Astrocyte of the cerebellum (primary cell): Measurements from ENCODE around the gene ALKBH7.

Source experiments
- DNase-seq: peaks from one replicate; pipeline ENCODE4 v3.0.0-alpha.2; 2011; ENCODE audit warnings: low read depth
- H3K4me3 ChIP-seq: 2 replicates; pipeline ENCODE4 v1.5.1; 2011; ENCODE audit warnings: mild to moderate bottlenecking, low read depth, low read length, moderate library complexity
- CTCF ChIP-seq: IDR thresholded peaks from 2 replicates; pipeline ENCODE4 v1.5.1; 2012; ENCODE audit warnings: low read length, low read depth, moderate library complexity, mild to moderate bottlenecking; ENCODE audit errors: missing control alignments
- in situ Hi-C: cut with HindIII; loops from 2 replicates; pipeline ENCODE4 v1.10.0; 2017; ENCODE audit warnings: low sequenced_read_pairs

Gene ALKBH7

GRCh38 chr19:6373096-6373812 lies 660 bp downstream of the ALKBH7 start:
- in situ Hi-C loops = no loop called here
- H3K4me3 ChIP-seq = peak overlapping the region; percentile 73
- no peak for TF ChIP-seq CTCF
- DNase-seq = peak; percentile 91

- TF ChIP-seq CTCF = no peak
- H3K4me3 ChIP-seq = peak overlapping the region; percentile 46
- DNase-seq = no peak
- in situ Hi-C loops = no loop called here
These were observed 1.2 kb downstream of the ALKBH7 start for GRCh38 chr19:6373813-6374108.

- H3K4me3 ChIP-seq = peak overlapping the region; percentile 46
- no peak for DNase-seq
- in situ Hi-C loops = no loop called here
- no peak for TF ChIP-seq CTCF
These were observed 1.6 kb downstream of the ALKBH7 start for GRCh38 chr19:6374161-6374709.

GRCh38 chr19:6374711-6375410 lies 2.3 kb downstream of the ALKBH7 start:
- no peak for TF ChIP-seq CTCF
- DNase-seq = no peak
- H3K4me3 ChIP-seq = no peak overlapping the region
- in situ Hi-C loops = no loop called here

GRCh38 chr19:6375411-6376010 lies 2.9 kb downstream of the ALKBH7 start, which contains the start of gene PSPN:
Gene PSPN, minus strand, starts transcription at chr19:6375933. Its CDS starts 84 bp downstream, at chr19:6375849.
- no peak within 1 kb of the TSS for H3K4me3 ChIP-seq
- in situ Hi-C loops = no loop called here
- no peak for TF ChIP-seq CTCF
- DNase-seq = no peak

- TF ChIP-seq CTCF = no peak
- no peak for DNase-seq
- in situ Hi-C loops = no loop called here
These were observed 4.1 kb downstream of the ALKBH7 start for GRCh38 chr19:6376512-6377190.

More at GRCh38 chr19:6376512-6377190, 4.1 kb downstream of the ALKBH7 start:
- no peak overlapping the region for H3K4me3 ChIP-seq
